ENCODE measurements around the gene CITED1. TPM values are rescaled to one million over a fixed set of nuclear protein-coding genes. Genes with fewer than 3 reads are reported as not detected.
A peak's percentile ranks its signal among the peaks of the same experiment; 100 is the strongest.

CITED1 gene
- total and polyA plus RNA-seq, 2 donors (not counting 3 experiments of a cell fraction or from before 2014, with no cell fraction given): not detected

GRCh38 chrX:72304877-72305276 is 837 bp downstream of the CITED1 start:
- Histone ChIP-seq H3K4me1 (ENCODE audit: control insufficient read depth, extremely low read depth, insufficient read depth, low read length) (peaks cover 22% of the 10 kb centered on the region), H3K27me3 (ENCODE audit: control insufficient read depth in 2 of 2, insufficient read depth in 2 of 2, low read length in 2 of 2) (peaks cover 53 to 69% of the 10 kb centered on the region in 2 experiments), H3K9me3 (replicated peaks; ENCODE audit: control insufficient read depth, insufficient read depth, low read length) (no peaks in the 10 kb centered on the region), H2AFZ (ENCODE audit: low read depth, low read length) (no peak overlapping the region), H3K79me2 (ENCODE audit: control insufficient read depth, insufficient read depth, low read length) (no peaks in the 10 kb centered on the region), H3K4me3 (replicated peaks in 1 of 3; ENCODE audit: insufficient read depth in 1 of 3, low read depth in 1 of 3, low read length in 3 of 3) (peak overlapping the region in 1 of 3 experiments; percentile 6), H4K20me1 (replicated peaks; ENCODE audit: control insufficient read depth, extremely low read depth, insufficient read depth, low read length) (no peaks in the 10 kb centered on the region), H3K36me3 (ENCODE audit: control insufficient read depth in 2 of 2, extremely low read depth in 1 of 2, insufficient read depth in 2 of 2, low read length in 2 of 2) (no peaks in the 10 kb centered on the region), H3K9me1 (replicated peaks; ENCODE audit: control insufficient read depth, extremely low read depth, insufficient read depth, low read length) (no peaks in the 10 kb centered on the region), H3K27ac (ENCODE audit: insufficient read depth, low read depth, low read length) (no peak overlapping the region), H3K9ac (replicated peaks; ENCODE audit: extremely low read depth, insufficient read depth, low read length) (no peak overlapping the region), H3K4me2 (ENCODE audit: insufficient read depth, low read length) (peak overlapping the region; percentile 35)
- DNase-seq (ENCODE audit: low read depth, low spot score) (no peak), FAIRE-seq (peak; percentile 18)
- peak; percentile 58 for TF ChIP-seq EZH2 (IDR thresholded peaks at IDR 0.05; ENCODE audit: borderline replicate concordance, low read depth, low read length, severe bottlenecking)
- TF ChIP-seq CTCF (IDR thresholded peaks at IDR 0.05; ENCODE audit: extremely low read depth in 1 of 2, insufficient read depth in 1 of 2, low read depth in 1 of 2, low read length in 2 of 2): no peak
- CTCF ChIA-PET: no interaction called here
- dilution Hi-C loops (cut with MboI; ENCODE audit: extremely low pct_ligation_motif_present, low sequenced_read_pairs) (no loop called here), intact Hi-C loops (cut with micrococcal nuclease) (no loop called here)
- POLR2A ChIA-PET: no interaction called here
- no TSS peak for BruUV-seq (replicated peaks)

GRCh38 chrX:72301781-72302180 is 3.9 kb downstream of the CITED1 start:
- Histone ChIP-seq H2AFZ (ENCODE audit: low read depth, low read length) (no peak overlapping the region), H4K20me1 (replicated peaks; ENCODE audit: control insufficient read depth, extremely low read depth, insufficient read depth, low read length) (no peaks in the 10 kb centered on the region), H3K79me2 (ENCODE audit: control insufficient read depth, insufficient read depth, low read length) (no peaks in the 10 kb centered on the region), H3K9me3 (replicated peaks; ENCODE audit: control insufficient read depth, insufficient read depth, low read length) (no peaks in the 10 kb centered on the region), H3K9me1 (replicated peaks; ENCODE audit: control insufficient read depth, extremely low read depth, insufficient read depth, low read length) (no peaks in the 10 kb centered on the region), H3K27ac (ENCODE audit: insufficient read depth, low read depth, low read length) (no peak overlapping the region), H3K36me3 (ENCODE audit: control insufficient read depth in 2 of 2, extremely low read depth in 1 of 2, insufficient read depth in 2 of 2, low read length in 2 of 2) (no peaks in the 10 kb centered on the region), H3K4me2 (ENCODE audit: insufficient read depth, low read length) (no peak overlapping the region), H3K4me3 (replicated peaks in 1 of 3; ENCODE audit: insufficient read depth in 1 of 3, low read depth in 1 of 3, low read length in 3 of 3) (no peak overlapping the region), H3K9ac (replicated peaks; ENCODE audit: extremely low read depth, insufficient read depth, low read length) (no peak overlapping the region), H3K4me1 (ENCODE audit: control insufficient read depth, extremely low read depth, insufficient read depth, low read length) (peaks cover 11% of the 10 kb centered on the region), H3K27me3 (ENCODE audit: control insufficient read depth in 2 of 2, insufficient read depth in 2 of 2, low read length in 2 of 2) (peaks cover 45 to 54% of the 10 kb centered on the region in 2 experiments)
- DNase-seq (ENCODE audit: low read depth, low spot score) (no peak), FAIRE-seq (no peak)
- dilution Hi-C loops (cut with MboI; ENCODE audit: extremely low pct_ligation_motif_present, low sequenced_read_pairs) (no loop called here), intact Hi-C loops (cut with micrococcal nuclease) (no loop called here)
- TF ChIP-seq MYC (IDR thresholded peaks at IDR 0.05; ENCODE audit: low read depth, low read length) (no peak), MAX (IDR thresholded peaks at IDR 0.05; ENCODE audit: insufficient read depth, insufficient read length) (no peak)
- BruUV-seq (replicated peaks): no TSS peak
- ChIA-PET CTCF (interaction anchor here (1.6 kb wide), 1 partner anchor 239 kb away, joined by 5 read pairs; no protein-coding TSS in a partner anchor), POLR2A (no interaction called here)
